HEK293T (cell line): ENCODE results near the gene GTF3C2.

Experiments
- ARNT ChIP-seq: fragments of 450-650 bp; IDR thresholded peaks from 2 replicates; pipeline ENCODE4 v1.6.1; 2017; ENCODE audit warnings: mild to moderate bottlenecking
- FOXA1 ChIP-seq: fragments of 450-650 bp; IDR thresholded peaks from 2 replicates; pipeline ENCODE4 v1.6.1; 2016; ENCODE audit warnings: mild to moderate bottlenecking

DNA sequence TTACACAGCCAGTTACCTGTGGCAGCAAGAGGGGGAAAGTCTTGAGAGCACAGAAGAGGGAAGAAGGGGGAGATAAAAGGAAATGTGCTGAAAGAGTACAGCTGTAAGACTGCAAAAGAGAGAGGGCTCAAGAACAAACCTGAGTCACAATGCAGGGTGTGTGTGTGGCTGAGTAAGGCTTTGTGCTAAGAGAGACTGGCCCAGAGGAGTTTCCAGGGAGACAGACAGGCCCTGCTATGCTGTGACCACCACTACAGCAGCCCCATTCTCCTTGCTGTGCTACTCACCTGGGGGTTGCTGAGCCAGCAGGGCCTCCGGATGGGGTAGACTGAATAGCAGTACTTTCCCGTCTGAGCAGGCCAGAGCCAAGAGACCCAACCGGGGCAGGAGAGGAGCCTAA, 21.3 kb downstream of the GTF3C2 start:
- TF ChIP-seq ARNT (no peak), FOXA1 (no peak)
